ENCODE results near the gene MRTO4.
"Not testable (repeated sequence)": the region's sequence is repeated elsewhere in the genome, so short reads cannot be mapped to it uniquely, and the experiment has no call there.

The MRTO4 gene

DNA sequence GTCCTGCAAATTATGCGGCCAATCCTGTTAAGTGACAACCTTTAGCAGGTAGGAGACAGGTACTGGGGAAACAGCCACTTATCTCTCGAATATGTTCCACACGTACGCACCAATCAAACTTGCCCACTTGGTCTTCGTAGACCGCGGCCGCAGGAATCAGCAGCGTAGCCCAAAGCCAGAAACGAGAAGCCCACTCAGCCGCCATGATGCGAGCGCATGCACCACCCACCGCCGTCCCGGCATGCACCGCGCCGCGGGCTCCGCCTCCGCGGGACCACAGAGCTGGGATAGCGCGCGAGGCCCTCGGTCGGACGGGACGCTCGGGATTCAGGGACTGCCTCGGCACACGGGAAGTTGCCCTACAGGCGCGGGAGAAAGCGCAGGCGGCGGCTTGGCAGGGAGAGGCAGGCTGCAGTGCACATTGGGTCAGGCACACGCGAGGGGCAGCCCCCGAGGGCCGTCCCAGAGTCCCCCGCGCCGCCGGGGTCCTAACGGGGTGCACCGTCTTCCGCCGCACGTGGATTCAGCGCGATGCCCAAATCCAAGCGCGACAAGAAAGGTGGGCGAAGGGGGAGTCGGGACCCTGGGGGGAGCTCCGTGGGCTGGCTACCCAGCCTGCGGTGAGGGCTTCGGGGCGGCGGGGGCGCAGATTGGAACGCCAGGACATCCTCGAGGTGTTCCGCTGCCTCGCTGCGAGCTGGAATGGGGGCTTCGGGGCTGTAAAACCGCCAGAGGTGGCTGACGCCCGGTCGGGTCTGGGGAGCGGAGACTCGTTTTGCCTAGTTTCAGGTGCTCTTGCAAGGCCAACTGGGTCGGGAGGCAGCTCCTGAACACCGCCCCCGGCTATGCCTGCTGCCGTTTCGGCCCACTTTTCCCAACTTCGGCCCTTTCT, at the start of gene MRTO4, which contains the start of gene EMC1:
TSS of gene MRTO4 (plus strand) at position 501 of the 892 bp plus-strand sequence. CDS start at position 532, 31 bp downstream.
TSS of gene EMC1 (minus strand) at position 220 of the 892 bp plus-strand sequence. CDS start at position 205, 15 bp downstream.
- peak; percentile 78 to 93 (median 81) for DNase-seq (ENCODE audit: low read depth in 2 of 3, low spot score in 2 of 3)

GRCh38 chr1:19202396-19202795, 49.2 kb upstream of the MRTO4 start:
- no peak for DNase-seq (ENCODE audit: low read depth in 2 of 3, low spot score in 2 of 3)

GRCh38 chr1:19203440-19203839, 48.2 kb upstream of the MRTO4 start:
- no peak for DNase-seq (ENCODE audit: low read depth in 2 of 3, low spot score in 2 of 3)

DNA sequence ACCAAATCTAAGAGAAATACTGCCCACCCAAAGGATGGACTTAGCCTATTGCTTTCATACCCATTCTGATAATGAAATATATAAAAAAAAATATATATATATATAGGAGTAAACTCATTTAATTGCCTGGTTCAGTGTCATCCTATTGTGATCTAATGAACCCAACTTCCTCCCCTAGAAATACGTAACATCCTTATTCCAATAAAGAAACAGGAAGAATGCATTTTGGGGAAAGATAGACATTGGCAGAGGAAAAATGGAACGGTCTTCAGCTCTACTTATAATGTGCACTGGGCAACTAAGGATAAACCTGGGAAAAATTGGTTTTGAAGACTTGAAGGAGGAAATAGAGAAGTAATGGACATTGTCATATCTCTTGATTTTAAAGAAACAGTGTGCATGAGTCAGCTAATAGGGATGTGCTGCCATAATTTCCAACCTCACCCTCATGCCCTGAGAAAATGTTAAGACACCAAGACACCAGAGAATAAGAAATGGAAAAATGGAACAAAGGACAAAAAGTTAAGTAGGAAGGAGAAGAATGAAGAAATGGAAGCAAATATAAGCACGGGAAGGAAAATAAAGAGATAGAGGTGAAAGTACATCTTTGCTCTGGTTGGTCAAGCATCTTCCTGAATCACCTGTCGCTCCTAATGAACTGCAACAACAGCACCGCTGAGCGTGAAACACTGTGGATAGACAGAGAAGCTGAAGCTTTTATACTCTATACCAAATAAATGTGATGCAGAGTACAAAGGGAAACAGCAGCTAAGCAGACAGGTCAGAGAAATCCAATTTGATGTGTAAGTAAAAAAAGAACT, 46.9 kb upstream of the MRTO4 start:
- no peak for DNase-seq (ENCODE audit: low read depth in 2 of 3, low spot score in 2 of 3)

DNA sequence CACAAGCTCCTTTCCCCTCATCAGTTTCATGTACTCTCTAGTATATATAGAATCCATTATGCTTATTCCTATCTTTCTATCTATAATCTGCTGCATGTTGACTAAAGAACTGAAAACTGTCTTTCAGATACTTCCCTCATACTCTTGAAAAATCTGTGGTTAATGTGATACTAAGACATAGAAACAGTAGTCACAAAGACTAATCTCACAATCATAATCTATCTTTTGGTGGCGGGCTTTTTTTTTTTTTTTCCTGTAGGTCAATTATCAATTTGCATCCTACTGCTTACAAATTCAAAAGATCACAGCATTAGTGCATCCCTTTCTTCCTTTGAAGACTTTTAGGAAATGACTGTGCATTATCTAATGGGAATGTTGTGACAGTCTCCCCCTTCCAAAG, 46.2 kb upstream of the MRTO4 start:
- DNase-seq (ENCODE audit: low read depth in 2 of 3, low spot score in 2 of 3): no peak

- DNase-seq (ENCODE audit: low read depth in 2 of 3, low spot score in 2 of 3): no peak
Measured at GRCh38 chr1:19205845-19206244, 45.8 kb upstream of the MRTO4 start.

DNA sequence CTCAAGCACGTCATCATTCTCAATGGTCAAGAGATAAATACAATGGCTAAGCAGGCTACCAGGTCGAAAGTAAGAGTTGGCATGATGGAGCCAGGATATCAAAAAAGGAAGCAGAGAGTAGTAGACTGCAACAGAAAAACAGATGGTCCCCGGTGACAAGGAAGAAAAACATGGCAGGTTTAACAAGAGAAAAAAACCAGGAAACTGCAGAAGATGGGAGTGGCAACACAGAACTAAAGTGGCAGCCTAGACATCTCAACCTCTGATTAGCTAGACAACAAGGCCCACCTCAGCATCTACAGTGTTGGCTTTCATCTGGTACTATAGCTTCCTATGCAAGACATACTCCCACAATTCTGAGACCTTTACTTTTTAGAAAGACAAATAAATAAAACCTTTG, 44.7 kb upstream of the MRTO4 start:
- no peak for DNase-seq (ENCODE audit: low read depth in 2 of 3, low spot score in 2 of 3)

DNA sequence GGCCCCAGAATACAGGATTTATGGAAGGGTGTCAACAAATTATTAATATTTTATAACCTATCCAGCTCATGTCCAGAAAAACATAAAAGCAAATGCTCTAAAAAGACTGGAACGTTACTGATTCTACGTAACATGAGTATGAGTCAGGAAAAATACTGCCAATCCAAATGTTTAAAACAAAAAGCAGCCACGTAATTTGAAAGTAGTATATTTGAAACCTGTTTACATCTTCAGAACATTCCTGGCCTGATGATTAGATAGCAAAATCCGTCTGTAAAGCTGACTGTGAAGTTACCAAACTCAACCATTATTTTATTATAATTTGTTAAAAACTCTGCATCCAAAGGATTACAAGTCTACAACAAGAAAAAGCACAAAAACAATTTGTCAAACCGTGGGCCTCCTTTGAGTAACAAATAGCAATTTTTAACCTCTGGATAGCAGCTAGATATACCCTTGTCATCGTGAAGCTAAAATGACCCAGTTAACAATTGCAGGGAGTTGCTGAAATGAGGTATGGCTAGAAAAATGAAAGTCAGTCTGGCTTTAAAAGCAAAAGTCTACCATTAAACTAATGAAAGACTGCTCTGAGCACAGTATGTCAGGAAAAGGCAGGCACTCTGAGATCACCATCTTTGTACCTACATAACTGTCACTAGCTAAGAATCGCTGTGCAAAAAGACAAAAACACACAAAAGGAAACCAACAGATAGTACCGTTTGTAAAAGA, 42.7 kb upstream of the MRTO4 start:
- no peak for DNase-seq (ENCODE audit: low read depth in 2 of 3, low spot score in 2 of 3)

DNA sequence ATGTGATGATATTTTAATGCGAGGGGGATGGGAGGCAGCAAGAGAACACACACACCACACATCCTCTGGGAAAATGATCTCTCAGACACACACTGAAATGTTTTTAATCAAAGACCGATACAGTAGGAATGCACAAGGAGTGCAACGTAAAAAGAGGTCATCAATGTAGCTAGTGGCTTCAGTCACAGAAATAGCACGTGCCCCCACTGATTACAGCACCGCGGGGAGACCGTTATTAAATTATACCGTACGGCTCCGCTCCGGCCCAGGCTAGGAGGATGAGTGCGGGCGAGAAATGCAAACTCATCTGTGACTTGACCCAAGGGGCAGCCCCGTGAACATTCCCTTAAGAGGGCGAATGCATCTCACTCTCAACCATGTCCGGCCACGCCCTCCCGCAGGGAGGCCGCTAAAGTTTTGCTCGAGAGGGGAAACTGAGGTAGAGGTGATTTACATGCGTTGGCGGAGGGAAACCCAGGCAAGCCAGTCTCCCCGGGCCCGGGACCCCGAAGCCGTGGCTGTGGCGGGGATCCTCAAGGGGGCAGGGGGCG, 42.1 kb upstream of the MRTO4 start:
- DNase-seq (ENCODE audit: low read depth in 2 of 3, low spot score in 2 of 3): peak; percentile 38 to 67 (median 50)

- DNase-seq (ENCODE audit: low read depth in 2 of 3, low spot score in 2 of 3): peak; percentile 95 to 98 (median 95)
Measured at GRCh38 chr1:19209990-19210771, 41.4 kb upstream of the MRTO4 start, which contains the start of gene UBR4. Gene UBR4 (minus strand): TSS chr1:19210266. CDS start chr1:19210248, 18 bp downstream.

- DNase-seq (ENCODE audit: low read depth in 2 of 3, low spot score in 2 of 3): no peak
Measured at GRCh38 chr1:19210772-19211549, 40.6 kb upstream of the MRTO4 start.

- DNase-seq (ENCODE audit: low read depth in 2 of 3, low spot score in 2 of 3): no peak
Measured at GRCh38 chr1:19212167-19212566, 39.4 kb upstream of the MRTO4 start.

- no peak for DNase-seq (ENCODE audit: low read depth in 2 of 3, low spot score in 2 of 3)
Measured at GRCh38 chr1:19213580-19213979, 38.0 kb upstream of the MRTO4 start.

- DNase-seq (ENCODE audit: low read depth in 2 of 3, low spot score in 2 of 3): not testable (repeated sequence)
Measured at GRCh38 chr1:19216585-19216984, 35.0 kb upstream of the MRTO4 start.

DNA sequence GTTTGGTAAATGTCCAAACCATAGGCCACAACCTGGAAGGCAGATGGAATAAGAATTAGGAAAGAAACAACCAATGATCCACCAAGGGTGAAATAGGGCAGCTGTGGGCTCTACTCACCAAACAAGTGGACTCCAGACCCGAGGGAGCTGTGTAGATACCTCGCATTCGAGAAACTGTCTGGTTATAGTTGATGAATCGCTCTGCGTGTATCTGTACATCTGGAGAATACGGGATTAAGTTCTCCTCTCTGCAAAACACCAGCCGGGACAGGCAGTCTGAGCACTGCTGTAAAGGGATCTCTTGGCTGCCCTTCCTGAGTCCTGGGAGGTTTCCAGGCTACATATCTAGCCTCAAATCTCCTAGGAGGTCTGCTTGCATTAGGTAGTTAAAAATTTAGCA, 32.2 kb upstream of the MRTO4 start:
- no peak for DNase-seq (ENCODE audit: low read depth in 2 of 3, low spot score in 2 of 3)

GRCh38 chr1:19220080-19220846, 31.3 kb upstream of the MRTO4 start:
- DNase-seq (ENCODE audit: low read depth in 2 of 3, low spot score in 2 of 3): no peak

DNA sequence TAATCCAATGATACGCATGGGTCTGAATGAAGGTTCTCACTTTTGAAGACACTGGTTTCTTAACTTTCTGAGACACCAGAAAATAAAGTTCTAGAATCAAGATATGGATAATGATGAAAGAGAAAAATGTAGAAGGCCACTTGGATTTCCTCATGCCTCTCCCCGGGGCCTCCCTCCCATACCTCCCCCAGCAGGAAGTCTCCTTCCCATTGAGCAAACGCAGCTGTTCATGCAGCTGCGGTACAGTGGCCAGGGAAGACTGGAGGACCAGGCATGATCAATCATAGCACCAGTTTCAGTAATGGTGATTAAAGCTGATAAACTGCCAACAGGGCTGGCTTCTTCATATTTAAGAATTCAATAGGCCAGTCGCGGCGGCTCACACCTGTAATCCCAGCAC, 30.6 kb upstream of the MRTO4 start:
- no peak for DNase-seq (ENCODE audit: low read depth in 2 of 3, low spot score in 2 of 3)

- no peak for DNase-seq (ENCODE audit: low read depth in 2 of 3, low spot score in 2 of 3)
Measured at GRCh38 chr1:19222573-19222972, 29.0 kb upstream of the MRTO4 start.
